PFSK-1 (cell line): Measurements from ENCODE around the gene KIT.

Source experiments
- SIN3A ChIP-seq: IDR thresholded peaks from 2 replicates; pipeline ENCODE4 v1.6.1; 2012; ENCODE audit warnings: mild to moderate bottlenecking, low read length, moderate library complexity, borderline replicate concordance; ENCODE audit not compliant: insufficient read depth
- TAF1 ChIP-seq: IDR thresholded peaks from 2 replicates; pipeline ENCODE4 v1.6.1; 2012; ENCODE audit warnings: low read length, control low read depth, borderline replicate concordance; ENCODE audit not compliant: insufficient read depth
- TF ChIP-seq, protein P1 (sequence below), 2 experiments: IDR thresholded peaks; 2 replicates each; pipeline versions ENCODE4 v1.6.1 to v1.8.0; 2011 to 2012; ENCODE audit warnings: low read depth in 2 of 2, low read length in 2 of 2, control low read depth in 1 of 2, inconsistent platforms in 1 of 2, mild to moderate bottlenecking in 1 of 2, moderate library complexity in 1 of 2; ENCODE audit not compliant: insufficient read depth in 1 of 2

DNA sequence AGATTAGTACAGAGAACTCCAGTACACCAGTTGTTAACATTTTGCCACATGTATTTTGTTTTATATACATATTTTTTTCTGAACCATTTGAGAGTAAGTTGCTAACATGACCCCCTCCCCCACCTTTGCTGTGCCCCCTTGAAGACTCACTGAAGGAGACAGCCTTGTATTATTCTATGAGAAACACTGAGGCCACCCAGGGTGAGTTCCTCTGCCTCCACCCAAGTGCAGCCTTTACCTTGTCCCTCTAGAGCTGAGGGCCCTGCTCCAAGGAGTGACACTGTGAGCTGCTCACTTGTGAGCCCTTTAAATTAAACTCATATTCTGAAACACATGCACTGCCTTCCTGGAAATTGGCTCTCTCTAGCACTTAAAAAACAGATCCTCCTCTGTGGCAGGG, 21.1 kb downstream of the KIT start:
- TF ChIP-seq SIN3A (no peak), TAF1 (no peak)
- TF ChIP-seq, protein P1, sequence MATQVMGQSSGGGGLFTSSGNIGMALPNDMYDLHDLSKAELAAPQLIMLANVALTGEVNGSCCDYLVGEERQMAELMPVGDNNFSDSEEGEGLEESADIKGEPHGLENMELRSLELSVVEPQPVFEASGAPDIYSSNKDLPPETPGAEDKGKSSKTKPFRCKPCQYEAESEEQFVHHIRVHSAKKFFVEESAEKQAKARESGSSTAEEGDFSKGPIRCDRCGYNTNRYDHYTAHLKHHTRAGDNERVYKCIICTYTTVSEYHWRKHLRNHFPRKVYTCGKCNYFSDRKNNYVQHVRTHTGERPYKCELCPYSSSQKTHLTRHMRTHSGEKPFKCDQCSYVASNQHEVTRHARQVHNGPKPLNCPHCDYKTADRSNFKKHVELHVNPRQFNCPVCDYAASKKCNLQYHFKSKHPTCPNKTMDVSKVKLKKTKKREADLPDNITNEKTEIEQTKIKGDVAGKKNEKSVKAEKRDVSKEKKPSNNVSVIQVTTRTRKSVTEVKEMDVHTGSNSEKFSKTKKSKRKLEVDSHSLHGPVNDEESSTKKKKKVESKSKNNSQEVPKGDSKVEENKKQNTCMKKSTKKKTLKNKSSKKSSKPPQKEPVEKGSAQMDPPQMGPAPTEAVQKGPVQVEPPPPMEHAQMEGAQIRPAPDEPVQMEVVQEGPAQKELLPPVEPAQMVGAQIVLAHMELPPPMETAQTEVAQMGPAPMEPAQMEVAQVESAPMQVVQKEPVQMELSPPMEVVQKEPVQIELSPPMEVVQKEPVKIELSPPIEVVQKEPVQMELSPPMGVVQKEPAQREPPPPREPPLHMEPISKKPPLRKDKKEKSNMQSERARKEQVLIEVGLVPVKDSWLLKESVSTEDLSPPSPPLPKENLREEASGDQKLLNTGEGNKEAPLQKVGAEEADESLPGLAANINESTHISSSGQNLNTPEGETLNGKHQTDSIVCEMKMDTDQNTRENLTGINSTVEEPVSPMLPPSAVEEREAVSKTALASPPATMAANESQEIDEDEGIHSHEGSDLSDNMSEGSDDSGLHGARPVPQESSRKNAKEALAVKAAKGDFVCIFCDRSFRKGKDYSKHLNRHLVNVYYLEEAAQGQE (IDR thresholded peaks at IDR 0.05; ENCODE audit: insufficient read depth in 1 of 2, low read depth in 2 of 2, low read length in 2 of 2) = no peak
